Measurements from ENCODE around the gene CRX.

DNA sequence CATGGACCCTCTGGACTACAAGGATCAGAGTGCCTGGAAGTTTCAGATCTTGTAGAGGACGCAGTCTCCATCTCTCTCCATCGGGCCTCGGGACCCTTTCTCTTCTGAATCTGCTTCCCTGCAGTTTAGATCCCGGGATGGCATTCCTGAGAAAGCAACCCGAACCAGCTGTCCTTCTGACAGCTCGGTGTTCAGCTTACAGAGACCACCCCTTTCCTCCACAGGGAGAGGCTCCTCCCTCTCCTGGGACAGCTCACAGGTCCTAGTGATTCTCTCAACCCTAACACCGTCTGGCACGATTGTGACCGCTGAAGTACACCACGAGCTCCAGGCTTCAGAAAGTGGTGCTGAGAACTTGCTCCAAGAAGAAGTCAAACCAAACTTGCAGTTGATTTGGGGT lies 18.2 kb downstream of the CRX start:
- TF ChIP-seq REST (IDR thresholded peaks at IDR 0.05; ENCODE audit: insufficient read depth in 1 of 2, low read depth in 2 of 2, low read length in 1 of 2) (no peak), CTCF (IDR thresholded peaks at IDR 0.05) (no peak), POLR2AphosphoS5 (IDR thresholded peaks at IDR 0.05; ENCODE audit: low read depth, low read length) (no peak), TCF7L2 (IDR thresholded peaks at IDR 0.05; ENCODE audit: low read depth, low read length) (no peak), SIN3A (IDR thresholded peaks at IDR 0.05; ENCODE audit: borderline replicate concordance, insufficient read depth, low read depth, low read length) (no peak)
